Endodermal cell (in vitro differentiated cells): ENCODE results near the gene MYO16. TPM values are rescaled to one million over a fixed set of nuclear protein-coding genes. Genes with fewer than 3 reads are reported as not detected.

ENCODE experiments used
- DNase-seq: peaks from one replicate; pipeline ENCODE4 v3.0.0-alpha.2; 2017
- H3K27ac ChIP-seq: 2 replicates; pipeline ENCODE4 v1.5.1; 2013; ENCODE audit warnings: mild to moderate bottlenecking, low read depth, low read length, moderate library complexity
- H3K27me3 ChIP-seq: 2 replicates; pipeline ENCODE4 v1.6.1; 2013; ENCODE audit warnings: mild to moderate bottlenecking, low read length, moderate library complexity; ENCODE audit not compliant: insufficient read depth, control insufficient read depth, poor library complexity, severe bottlenecking
- H3K36me3 ChIP-seq: 2 replicates; pipeline ENCODE4 v1.7.0; 2013; ENCODE audit warnings: mild to moderate bottlenecking, low read length, moderate library complexity; ENCODE audit not compliant: control insufficient read depth, insufficient read depth
- H3K4me1 ChIP-seq: one replicate; pipeline ENCODE4 v1.7.0; 2013; ENCODE audit warnings: low read length; ENCODE audit not compliant: control insufficient read depth, insufficient read depth
- H3K4me3 ChIP-seq: 2 replicates; pipeline ENCODE4 v1.5.1; 2013; ENCODE audit warnings: mild to moderate bottlenecking, low read length, moderate library complexity
- H3K9ac ChIP-seq: 2 replicates; pipeline ENCODE4 v1.6.1; 2013; ENCODE audit warnings: mild to moderate bottlenecking, low read length, moderate library complexity; ENCODE audit not compliant: poor library complexity, severe bottlenecking; ENCODE audit errors: extremely low read depth
- H3K9me3 ChIP-seq: 2 replicates; pipeline ENCODE4 v1.6.1; 2013; ENCODE audit warnings: mild to moderate bottlenecking, low read length, moderate library complexity; ENCODE audit not compliant: control insufficient read depth
- H3K27ac Mint-ChIP-seq: 2 replicates; pipeline ENCODE4 v1.8.0; 2020; ENCODE audit warnings: mixed read lengths
- H3K27me3 Mint-ChIP-seq: 2 replicates; pipeline ENCODE4 v1.8.0; 2021; ENCODE audit warnings: mild to moderate bottlenecking, mixed read lengths; ENCODE audit not compliant: insufficient read depth
- H3K36me3 Mint-ChIP-seq: 2 replicates; pipeline ENCODE4 v1.8.0; 2020; ENCODE audit warnings: low read depth, mixed read lengths
- H3K4me1 Mint-ChIP-seq: 2 replicates; pipeline ENCODE4 v1.8.0; 2020; ENCODE audit warnings: mixed read lengths
- H3K4me3 Mint-ChIP-seq: 2 replicates; pipeline ENCODE4 v1.8.0; 2020; ENCODE audit warnings: mild to moderate bottlenecking, moderate library complexity, mixed read lengths
- H3K9me3 Mint-ChIP-seq: 2 replicates; pipeline ENCODE4 v1.8.0; 2020; ENCODE audit warnings: mild to moderate bottlenecking, mixed read lengths
- WGBS, 2 experiments: methylation state at CpG; one replicate each; pipeline versions ENCODE4 v1.1.5 to v1.1.7; 2013; ENCODE audit warnings: missing lambda C conversion rate in 2 of 2, mixed read lengths in 1 of 2; ENCODE audit not compliant: insufficient coverage in 1 of 2, insufficient read length in 1 of 2; 5-methylcytosine and 5-hydroxymethylcytosine counted together
- total RNA-seq, 2 donors: library from RNA; stranded (reverse); fragmentation: NEBNext Ultra II Directional in 1 of 2; extraction: Animal tissue kit (Norgen Biotek cat#: 25700) in 1 of 2; gene quantifications; 2 replicates in 1 of 2; 3 replicates in 1 of 2; pipeline ENCODE4 v1.2.1, GENCODE V29; 2021
- TF ChIP-seq, protein P1 (sequence below): fragments of 200-600 bp; sonication (generic); conservative IDR thresholded peaks from 2 replicates; pipeline ENCODE4 v1.5.0; 2021; ENCODE audit warnings: antibody characterized with exemption, mild to moderate bottlenecking

The MYO16 gene
- total RNA-seq, 2 donors from 2014 or later: 0.70 to 1.2 TPM

DNA sequence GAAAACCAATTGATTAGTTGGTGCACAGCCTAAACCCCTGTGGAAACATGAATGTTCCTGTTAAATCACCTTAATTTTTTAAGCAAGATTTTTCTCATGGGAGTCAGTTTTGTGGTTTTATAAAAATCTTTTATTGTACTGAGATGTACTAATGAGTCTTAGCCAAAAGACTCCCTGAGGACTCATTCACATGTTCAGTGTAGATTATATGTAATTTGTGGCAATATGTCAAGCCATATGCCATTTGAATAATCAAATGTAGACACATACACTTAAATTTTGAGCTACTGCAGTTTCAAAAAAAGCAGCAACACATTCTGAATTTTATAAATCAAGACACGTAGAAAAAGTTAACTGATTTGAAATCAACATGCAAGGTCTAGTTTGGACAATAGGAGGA is 395.2 kb downstream of the MYO16 start:
- no peak overlapping the region for H3K4me3 Mint-ChIP-seq
- no peaks in the 10 kb centered on the region for H3K36me3 Mint-ChIP-seq
- peaks cover 6% of the 10 kb centered on the region for H3K4me1 Mint-ChIP-seq
- peaks cover 1% of the 10 kb centered on the region for H3K9me3 Mint-ChIP-seq
- Histone ChIP-seq H3K27me3 (no peaks in the 10 kb centered on the region), H3K36me3 (no peaks in the 10 kb centered on the region), H3K9ac (no peak overlapping the region), H3K27ac (no peak overlapping the region), H3K9me3 (no peaks in the 10 kb centered on the region), H3K4me3 (no peak overlapping the region), H3K4me1 (no peaks in the 10 kb centered on the region)
- no peaks in the 10 kb centered on the region for H3K27me3 Mint-ChIP-seq
- no peak overlapping the region for H3K27ac Mint-ChIP-seq
- DNase-seq: no peak
- 100% methylated on average over 1 of the region's 1 CpG for WGBS, 2 experiments
- TF ChIP-seq, protein P1, sequence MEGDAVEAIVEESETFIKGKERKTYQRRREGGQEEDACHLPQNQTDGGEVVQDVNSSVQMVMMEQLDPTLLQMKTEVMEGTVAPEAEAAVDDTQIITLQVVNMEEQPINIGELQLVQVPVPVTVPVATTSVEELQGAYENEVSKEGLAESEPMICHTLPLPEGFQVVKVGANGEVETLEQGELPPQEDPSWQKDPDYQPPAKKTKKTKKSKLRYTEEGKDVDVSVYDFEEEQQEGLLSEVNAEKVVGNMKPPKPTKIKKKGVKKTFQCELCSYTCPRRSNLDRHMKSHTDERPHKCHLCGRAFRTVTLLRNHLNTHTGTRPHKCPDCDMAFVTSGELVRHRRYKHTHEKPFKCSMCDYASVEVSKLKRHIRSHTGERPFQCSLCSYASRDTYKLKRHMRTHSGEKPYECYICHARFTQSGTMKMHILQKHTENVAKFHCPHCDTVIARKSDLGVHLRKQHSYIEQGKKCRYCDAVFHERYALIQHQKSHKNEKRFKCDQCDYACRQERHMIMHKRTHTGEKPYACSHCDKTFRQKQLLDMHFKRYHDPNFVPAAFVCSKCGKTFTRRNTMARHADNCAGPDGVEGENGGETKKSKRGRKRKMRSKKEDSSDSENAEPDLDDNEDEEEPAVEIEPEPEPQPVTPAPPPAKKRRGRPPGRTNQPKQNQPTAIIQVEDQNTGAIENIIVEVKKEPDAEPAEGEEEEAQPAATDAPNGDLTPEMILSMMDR: no peak

DNA sequence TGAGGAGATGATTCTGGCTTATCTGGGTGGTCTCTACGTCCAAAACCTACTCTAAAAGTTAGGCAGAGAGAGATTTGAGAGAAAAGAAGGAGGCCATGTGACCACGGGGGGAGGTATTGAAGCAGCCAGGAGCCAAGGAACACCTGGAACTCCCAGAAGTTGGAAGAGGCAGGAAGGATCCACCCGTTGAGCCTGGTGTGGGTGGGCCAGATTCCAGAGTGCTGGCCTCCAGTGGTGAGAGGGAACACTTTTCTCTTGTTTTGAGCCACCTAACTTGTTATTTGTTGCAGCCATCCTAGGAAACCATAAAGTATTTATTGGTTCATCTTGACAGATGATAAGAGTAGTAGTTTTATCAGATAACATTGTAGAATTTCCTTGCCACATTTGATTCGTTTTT is 396.9 kb downstream of the MYO16 start:
- H3K4me1 Mint-ChIP-seq: peaks cover 6% of the 10 kb centered on the region
- H3K9me3 ChIP-seq: no peaks in the 10 kb centered on the region
- no peaks in the 10 kb centered on the region for H3K36me3 ChIP-seq
- H3K9ac ChIP-seq: no peak overlapping the region
- H3K27ac Mint-ChIP-seq: no peak overlapping the region
- H3K27ac ChIP-seq: no peak overlapping the region
- H3K9me3 Mint-ChIP-seq: no peaks in the 10 kb centered on the region
- no peak overlapping the region for H3K4me3 ChIP-seq
- peak; percentile 75 for DNase-seq
- TF ChIP-seq, protein P1: peak; percentile 47
- no peaks in the 10 kb centered on the region for H3K27me3 Mint-ChIP-seq
- H3K4me1 ChIP-seq: no peaks in the 10 kb centered on the region
- no peak overlapping the region for H3K4me3 Mint-ChIP-seq
- H3K27me3 ChIP-seq: no peaks in the 10 kb centered on the region
- WGBS, 2 experiments: 78 to 86% methylated on average over 3 to 4 of the region's 4 CpGs
- no peaks in the 10 kb centered on the region for H3K36me3 Mint-ChIP-seq

DNA sequence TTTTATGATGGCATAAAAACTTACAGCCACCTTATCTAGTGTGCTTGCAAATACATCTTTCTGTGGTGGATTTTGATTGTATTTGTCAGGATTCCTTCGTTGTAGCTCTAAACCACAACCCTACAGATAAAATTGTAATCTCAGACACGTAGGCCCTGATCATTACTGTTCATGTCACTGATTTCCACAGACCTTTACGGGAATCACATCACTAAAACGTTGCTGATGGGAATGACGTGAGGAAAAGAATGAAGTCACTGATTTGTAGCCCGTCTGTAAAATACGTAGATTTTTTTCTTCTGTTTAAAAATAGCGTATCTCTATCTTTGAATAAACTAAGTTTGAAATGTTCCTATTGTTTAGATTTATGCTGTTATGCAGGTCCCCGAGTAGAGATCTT is 399.2 kb downstream of the MYO16 start:
- Histone ChIP-seq H3K4me1 (no peaks in the 10 kb centered on the region), H3K27ac (no peak overlapping the region), H3K9ac (no peak overlapping the region), H3K4me3 (no peak overlapping the region), H3K9me3 (no peaks in the 10 kb centered on the region), H3K36me3 (no peaks in the 10 kb centered on the region), H3K27me3 (no peaks in the 10 kb centered on the region)
- DNase-seq: no peak
- TF ChIP-seq, protein P1: no peak
- Mint-ChIP-seq H3K36me3 (no peaks in the 10 kb centered on the region), H3K4me1 (peaks cover 6% of the 10 kb centered on the region), H3K4me3 (no peak overlapping the region), H3K9me3 (no peaks in the 10 kb centered on the region), H3K27me3 (no peaks in the 10 kb centered on the region), H3K27ac (no peak overlapping the region)
- 90% methylated on average over 6 to 9 of the region's 9 CpGs for WGBS, 2 experiments
